Measurements from ENCODE around the gene L2HGDH. TPM values are rescaled to one million over a fixed set of nuclear protein-coding genes. Genes with fewer than 3 reads are reported as not detected.

Gene L2HGDH
- total RNA-seq, 1 experiment from 2014 or later, result 22.6 TPM

GRCh38 chr14:50303744-50304471 is 8.1 kb downstream of the L2HGDH start:
- Histone ChIP-seq H3K56ac (ENCODE audit: insufficient read length, low read depth, low read length) (no peak overlapping the region), H3K4me2 (ENCODE audit: insufficient read depth, insufficient read length, low read length) (no peak overlapping the region), H3K4ac (ENCODE audit: low read depth, low read length) (no peak overlapping the region), H2AK5ac (ENCODE audit: insufficient read length, low read length) (no peak overlapping the region), H3K79me2 (ENCODE audit: insufficient read depth, low read length) (peaks cover 4% of the 10 kb centered on the region), H2BK12ac (ENCODE audit: insufficient read length, low read depth, low read length) (no peak overlapping the region), H2BK15ac (ENCODE audit: low read depth, low read length) (no peak overlapping the region), H2AFZ (ENCODE audit: low read length) (no peak overlapping the region), H2BK20ac (ENCODE audit: low read depth, low read length, poor library complexity, severe bottlenecking) (no peak overlapping the region), H3K79me1 (ENCODE audit: insufficient read depth, low read depth, low read length, poor library complexity, severe bottlenecking) (no peaks in the 10 kb centered on the region), H3K27ac (ENCODE audit: insufficient read length, low read depth, low read length) (no peak overlapping the region), H2BK120ac (ENCODE audit: low read depth, low read length, poor library complexity, severe bottlenecking) (no peak overlapping the region), H4K8ac (replicated peaks; ENCODE audit: insufficient read length, low read depth, low read length) (no peak overlapping the region), H3K18ac (ENCODE audit: insufficient read length, low read depth, low read length) (no peak overlapping the region), H4K20me1 (ENCODE audit: control insufficient read depth, insufficient read depth, insufficient read length) (no peaks in the 10 kb centered on the region), H3K9ac (ENCODE audit: extremely low read depth, insufficient read length, low read length) (no peak overlapping the region), H3K27me3 (ENCODE audit: insufficient read depth, low read length) (no peaks in the 10 kb centered on the region), H4K5ac (ENCODE audit: insufficient read length, low read depth, low read length) (no peak overlapping the region), H4K91ac (ENCODE audit: insufficient read length, low read depth, low read length) (no peak overlapping the region), H3K9me3 (ENCODE audit: control insufficient read depth, low read depth, low read length) (no peaks in the 10 kb centered on the region), H3K14ac (ENCODE audit: insufficient read depth, low read length) (no peak overlapping the region), H3K23ac (ENCODE audit: insufficient read length, low read depth, low read length) (no peak overlapping the region), H3K23me2 (ENCODE audit: insufficient read length, low read depth, low read length, poor library complexity, severe bottlenecking) (no peaks in the 10 kb centered on the region), H3T11ph (ENCODE audit: low read length) (no peak overlapping the region), H3K4me1 (ENCODE audit: insufficient read depth, low read length) (no peaks in the 10 kb centered on the region), H2BK5ac (ENCODE audit: insufficient read length, low read length) (no peak overlapping the region)
- Mint-ChIP-seq H3K4me3 (no peak overlapping the region), H3K27me3 (ENCODE audit: low read depth) (no peaks in the 10 kb centered on the region), H3K4me1 (peaks cover 16 to 19% of the 10 kb centered on the region in 2 experiments), H3K9me3 (peaks cover 5 to 10% of the 10 kb centered on the region in 2 experiments), H3K36me3 (ENCODE audit: insufficient read depth in 1 of 3, low read depth in 3 of 3) (peaks cover 36 to 40% (median 39%) of the 10 kb centered on the region in 3 experiments), H3K27ac (no peak overlapping the region)
- DNase-seq, result no peak
- WGBS (ENCODE audit: extremely low coverage, insufficient read length, low lambda C conversion rate), result no CpG with 5 or more reads among the region's 8 CpGs
- TF ChIP-seq, protein P1, sequence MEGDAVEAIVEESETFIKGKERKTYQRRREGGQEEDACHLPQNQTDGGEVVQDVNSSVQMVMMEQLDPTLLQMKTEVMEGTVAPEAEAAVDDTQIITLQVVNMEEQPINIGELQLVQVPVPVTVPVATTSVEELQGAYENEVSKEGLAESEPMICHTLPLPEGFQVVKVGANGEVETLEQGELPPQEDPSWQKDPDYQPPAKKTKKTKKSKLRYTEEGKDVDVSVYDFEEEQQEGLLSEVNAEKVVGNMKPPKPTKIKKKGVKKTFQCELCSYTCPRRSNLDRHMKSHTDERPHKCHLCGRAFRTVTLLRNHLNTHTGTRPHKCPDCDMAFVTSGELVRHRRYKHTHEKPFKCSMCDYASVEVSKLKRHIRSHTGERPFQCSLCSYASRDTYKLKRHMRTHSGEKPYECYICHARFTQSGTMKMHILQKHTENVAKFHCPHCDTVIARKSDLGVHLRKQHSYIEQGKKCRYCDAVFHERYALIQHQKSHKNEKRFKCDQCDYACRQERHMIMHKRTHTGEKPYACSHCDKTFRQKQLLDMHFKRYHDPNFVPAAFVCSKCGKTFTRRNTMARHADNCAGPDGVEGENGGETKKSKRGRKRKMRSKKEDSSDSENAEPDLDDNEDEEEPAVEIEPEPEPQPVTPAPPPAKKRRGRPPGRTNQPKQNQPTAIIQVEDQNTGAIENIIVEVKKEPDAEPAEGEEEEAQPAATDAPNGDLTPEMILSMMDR (conservative IDR thresholded peaks at IDR 0.05), result no peak

All from H9 (cell line).